ENCODE results near the gene SLC30A5.

The SLC30A5 gene

GRCh38 chr5:69113851-69114250, 20.0 kb downstream of the SLC30A5 start:
- H3K4me2 ChIP-seq (ENCODE audit: insufficient read depth, low read length, poor library complexity, severe bottlenecking), result no peak overlapping the region
- no peak overlapping the region for H3K14ac ChIP-seq (ENCODE audit: low read length)
- H2AK5ac ChIP-seq (ENCODE audit: low read depth, low read length), result no peak overlapping the region
- no peak for DNase-seq (ENCODE audit: low spot score)
- H3K18ac ChIP-seq (ENCODE audit: low read length), result no peak overlapping the region
- no peak overlapping the region for H4K91ac ChIP-seq (ENCODE audit: low read depth, low read length, poor library complexity)
- no peak overlapping the region for H2BK15ac ChIP-seq (ENCODE audit: low read length)
- H3K4me1 ChIP-seq (ENCODE audit: control insufficient read depth in 2 of 2, insufficient read depth in 1 of 2, low read depth in 1 of 2, low read length in 2 of 2), result no peaks in the 10 kb centered on the region
- peaks cover 5 to 12% of the 10 kb centered on the region in 2 donors for H3K9me3 ChIP-seq (replicated peaks in 1 of 2; ENCODE audit: control insufficient read depth in 2 of 2, insufficient read depth in 1 of 2, low read depth in 1 of 2, low read length in 2 of 2)
- no peaks in the 10 kb centered on the region for H3K79me1 ChIP-seq (ENCODE audit: low read depth, low read length)
- peaks cover 5 to 86% of the 10 kb centered on the region in 2 donors for H3K36me3 ChIP-seq (replicated peaks in 1 of 2; ENCODE audit: control insufficient read depth in 2 of 2, insufficient read depth in 2 of 2, low read length in 2 of 2)
- H2BK120ac ChIP-seq (ENCODE audit: low read depth, low read length), result no peak overlapping the region
- WGBS, 2 donors (ENCODE audit: extremely low coverage in 2 of 2, insufficient read length in 2 of 2, insufficient replicate concordance in 1 of 2), result no CpG with 5 or more reads among the region's 1 CpG
- no peak overlapping the region for H2BK5ac ChIP-seq (ENCODE audit: low read length)
- H3K4ac ChIP-seq (ENCODE audit: low read length), result no peak overlapping the region
- H3K9ac ChIP-seq (ENCODE audit: low read depth, low read length, poor library complexity), result no peak overlapping the region
- H3K23ac ChIP-seq (ENCODE audit: low read depth, low read length, poor library complexity), result no peak overlapping the region
- H3K4me3 ChIP-seq (ENCODE audit: low read length in 2 of 2), result no peak overlapping the region
- no peak overlapping the region for H2AFZ ChIP-seq (ENCODE audit: low read length)
- no peaks in the 10 kb centered on the region for H3K27me3 ChIP-seq (ENCODE audit: control insufficient read depth in 3 of 3, insufficient read depth in 3 of 3, low read depth in 1 of 3, low read length in 3 of 3)
- no peak overlapping the region for H3K27ac ChIP-seq (replicated peaks; ENCODE audit: low read length)
- H2BK12ac ChIP-seq (ENCODE audit: low read length), result no peak overlapping the region
- no peak overlapping the region for H4K8ac ChIP-seq (ENCODE audit: low read depth, low read length)

DNA sequence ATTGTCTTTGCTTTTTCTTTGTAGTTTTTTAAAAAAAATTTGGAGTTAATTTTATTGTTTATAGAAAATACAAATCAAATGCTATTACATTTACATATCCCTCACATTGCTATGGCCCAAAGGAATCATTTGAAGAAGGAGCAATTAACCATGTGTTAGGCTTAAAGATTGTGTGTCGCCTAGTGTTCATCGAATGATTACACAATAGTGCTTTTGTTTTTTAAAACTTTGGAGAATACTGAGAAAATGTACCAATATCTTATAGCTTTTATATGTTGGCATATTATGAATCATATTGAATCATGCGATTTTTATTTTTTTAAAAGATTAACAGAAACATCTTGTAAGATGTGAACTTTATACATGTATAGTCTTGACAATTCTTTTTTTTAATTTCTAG, 21.7 kb downstream of the SLC30A5 start:
- Histone ChIP-seq H2BK12ac (ENCODE audit: low read length) (no peak overlapping the region), H3K79me1 (ENCODE audit: low read depth, low read length) (no peaks in the 10 kb centered on the region), H3K27ac (replicated peaks; ENCODE audit: low read length) (no peak overlapping the region), H3K18ac (ENCODE audit: low read length) (no peak overlapping the region), H3K14ac (ENCODE audit: low read length) (no peak overlapping the region), H3K9ac (ENCODE audit: low read depth, low read length, poor library complexity) (no peak overlapping the region), H2BK15ac (ENCODE audit: low read length) (no peak overlapping the region), H3K27me3 (ENCODE audit: control insufficient read depth in 3 of 3, insufficient read depth in 3 of 3, low read depth in 1 of 3, low read length in 3 of 3) (no peaks in the 10 kb centered on the region), H2AFZ (ENCODE audit: low read length) (no peak overlapping the region), H3K4me2 (ENCODE audit: insufficient read depth, low read length, poor library complexity, severe bottlenecking) (no peak overlapping the region), H3K23ac (ENCODE audit: low read depth, low read length, poor library complexity) (no peak overlapping the region), H3K36me3 (replicated peaks in 1 of 2; ENCODE audit: control insufficient read depth in 2 of 2, insufficient read depth in 2 of 2, low read length in 2 of 2) (peaks cover 3 to 86% of the 10 kb centered on the region in 2 donors), H4K91ac (ENCODE audit: low read depth, low read length, poor library complexity) (no peak overlapping the region), H3K9me3 (replicated peaks in 1 of 2; ENCODE audit: control insufficient read depth in 2 of 2, insufficient read depth in 1 of 2, low read depth in 1 of 2, low read length in 2 of 2) (no peaks in the 10 kb centered on the region), H2BK5ac (ENCODE audit: low read length) (no peak overlapping the region), H2BK120ac (ENCODE audit: low read depth, low read length) (no peak overlapping the region), H4K8ac (ENCODE audit: low read depth, low read length) (no peak overlapping the region), H3K4ac (ENCODE audit: low read length) (no peak overlapping the region), H3K4me1 (ENCODE audit: control insufficient read depth in 2 of 2, insufficient read depth in 1 of 2, low read depth in 1 of 2, low read length in 2 of 2) (no peaks in the 10 kb centered on the region), H3K4me3 (ENCODE audit: low read length in 2 of 2) (no peak overlapping the region), H2AK5ac (ENCODE audit: low read depth, low read length) (no peak overlapping the region)
- no CpG with 5 or more reads among the region's 3 CpGs for WGBS, 2 donors (ENCODE audit: extremely low coverage in 2 of 2, insufficient read length in 2 of 2, insufficient replicate concordance in 1 of 2)
- DNase-seq (ENCODE audit: low spot score), result no peak

GRCh38 chr5:69129413-69129812, 35.6 kb downstream of the SLC30A5 start:
- no peaks in the 10 kb centered on the region for H3K9me3 ChIP-seq (replicated peaks in 1 of 2; ENCODE audit: control insufficient read depth in 2 of 2, insufficient read depth in 1 of 2, low read depth in 1 of 2, low read length in 2 of 2)
- H3K4ac ChIP-seq (ENCODE audit: low read length), result no peak overlapping the region
- no peak overlapping the region for H3K9ac ChIP-seq (ENCODE audit: low read depth, low read length, poor library complexity)
- H4K91ac ChIP-seq (ENCODE audit: low read depth, low read length, poor library complexity), result no peak overlapping the region
- no peak overlapping the region for H2BK12ac ChIP-seq (ENCODE audit: low read length)
- H2AK5ac ChIP-seq (ENCODE audit: low read depth, low read length), result no peak overlapping the region
- no peaks in the 10 kb centered on the region for H3K27me3 ChIP-seq (ENCODE audit: control insufficient read depth in 3 of 3, insufficient read depth in 3 of 3, low read depth in 1 of 3, low read length in 3 of 3)
- no peak overlapping the region for H3K18ac ChIP-seq (ENCODE audit: low read length)
- H2AFZ ChIP-seq (ENCODE audit: low read length), result no peak overlapping the region
- no peak overlapping the region for H3K14ac ChIP-seq (ENCODE audit: low read length)
- no peaks in the 10 kb centered on the region for H3K79me1 ChIP-seq (ENCODE audit: low read depth, low read length)
- no peak overlapping the region for H2BK120ac ChIP-seq (ENCODE audit: low read depth, low read length)
- H3K4me2 ChIP-seq (ENCODE audit: insufficient read depth, low read length, poor library complexity, severe bottlenecking), result no peak overlapping the region
- no peaks in the 10 kb centered on the region for H3K4me1 ChIP-seq (ENCODE audit: control insufficient read depth in 2 of 2, insufficient read depth in 1 of 2, low read depth in 1 of 2, low read length in 2 of 2)
- no peak for DNase-seq (ENCODE audit: low spot score)
- no peak overlapping the region for H2BK15ac ChIP-seq (ENCODE audit: low read length)
- H3K23ac ChIP-seq (ENCODE audit: low read depth, low read length, poor library complexity), result no peak overlapping the region
- H3K27ac ChIP-seq (replicated peaks; ENCODE audit: low read length), result no peak overlapping the region
- no peak overlapping the region for H2BK5ac ChIP-seq (ENCODE audit: low read length)
- H3K4me3 ChIP-seq (ENCODE audit: low read length in 2 of 2), result no peak overlapping the region
- H4K8ac ChIP-seq (ENCODE audit: low read depth, low read length), result no peak overlapping the region
- peaks cover 0 to 57% of the 10 kb centered on the region in 2 donors for H3K36me3 ChIP-seq (replicated peaks in 1 of 2; ENCODE audit: control insufficient read depth in 2 of 2, insufficient read depth in 2 of 2, low read length in 2 of 2)

DNA sequence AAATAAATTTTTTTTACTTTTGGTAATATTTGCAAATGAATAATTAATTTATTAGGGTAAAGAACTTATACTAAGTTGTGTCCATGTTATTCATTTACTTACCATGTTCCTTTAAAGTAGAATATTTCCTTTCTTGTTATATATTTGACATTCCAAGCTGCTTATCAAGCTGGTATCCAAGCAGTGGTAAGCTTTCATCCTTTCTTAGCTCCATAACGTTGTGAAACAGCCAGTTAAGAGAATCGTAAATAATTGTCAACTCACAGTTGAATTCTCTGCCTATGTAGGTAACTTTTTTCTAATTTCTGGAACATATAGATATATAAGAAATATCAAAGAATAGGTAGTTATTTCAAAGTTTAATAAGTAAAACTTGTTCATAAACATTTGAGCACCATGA, 36.4 kb downstream of the SLC30A5 start:
- Histone ChIP-seq H2AFZ (ENCODE audit: low read length) (no peak overlapping the region), H3K18ac (ENCODE audit: low read length) (no peak overlapping the region), H3K27ac (replicated peaks; ENCODE audit: low read length) (no peak overlapping the region), H3K36me3 (replicated peaks in 1 of 2; ENCODE audit: control insufficient read depth in 2 of 2, insufficient read depth in 2 of 2, low read length in 2 of 2) (peaks cover 0 to 49% of the 10 kb centered on the region in 2 donors), H3K9me3 (replicated peaks in 1 of 2; ENCODE audit: control insufficient read depth in 2 of 2, insufficient read depth in 1 of 2, low read depth in 1 of 2, low read length in 2 of 2) (no peaks in the 10 kb centered on the region), H3K27me3 (ENCODE audit: control insufficient read depth in 3 of 3, insufficient read depth in 3 of 3, low read depth in 1 of 3, low read length in 3 of 3) (no peaks in the 10 kb centered on the region), H4K91ac (ENCODE audit: low read depth, low read length, poor library complexity) (no peak overlapping the region), H2BK5ac (ENCODE audit: low read length) (no peak overlapping the region), H2BK120ac (ENCODE audit: low read depth, low read length) (no peak overlapping the region), H2BK15ac (ENCODE audit: low read length) (no peak overlapping the region), H3K4me3 (ENCODE audit: low read length in 2 of 2) (no peak overlapping the region), H3K23ac (ENCODE audit: low read depth, low read length, poor library complexity) (no peak overlapping the region), H3K79me1 (ENCODE audit: low read depth, low read length) (no peaks in the 10 kb centered on the region), H2AK5ac (ENCODE audit: low read depth, low read length) (no peak overlapping the region), H3K14ac (ENCODE audit: low read length) (no peak overlapping the region), H3K4me2 (ENCODE audit: insufficient read depth, low read length, poor library complexity, severe bottlenecking) (no peak overlapping the region), H3K4ac (ENCODE audit: low read length) (no peak overlapping the region), H2BK12ac (ENCODE audit: low read length) (no peak overlapping the region), H3K9ac (ENCODE audit: low read depth, low read length, poor library complexity) (no peak overlapping the region), H4K8ac (ENCODE audit: low read depth, low read length) (no peak overlapping the region), H3K4me1 (ENCODE audit: control insufficient read depth in 2 of 2, insufficient read depth in 1 of 2, low read depth in 1 of 2, low read length in 2 of 2) (no peaks in the 10 kb centered on the region)
- no CpG with 5 or more reads among the region's 2 CpGs for WGBS, 2 donors (ENCODE audit: extremely low coverage in 2 of 2, insufficient read length in 2 of 2, insufficient replicate concordance in 1 of 2)
- DNase-seq (ENCODE audit: low spot score), result no peak

Measured in neuronal stem cell (in vitro differentiated cells).